LNCAP (cell line): Measurements from ENCODE around the gene CMBL.

Source experiments
- TF ChIP-seq, protein P1 (sequence below): fragments of 450-650 bp; IDR thresholded peaks from 2 replicates; pipeline ENCODE4 v1.5.1; 2017; ENCODE audit warnings: mild to moderate bottlenecking

CMBL gene

DNA sequence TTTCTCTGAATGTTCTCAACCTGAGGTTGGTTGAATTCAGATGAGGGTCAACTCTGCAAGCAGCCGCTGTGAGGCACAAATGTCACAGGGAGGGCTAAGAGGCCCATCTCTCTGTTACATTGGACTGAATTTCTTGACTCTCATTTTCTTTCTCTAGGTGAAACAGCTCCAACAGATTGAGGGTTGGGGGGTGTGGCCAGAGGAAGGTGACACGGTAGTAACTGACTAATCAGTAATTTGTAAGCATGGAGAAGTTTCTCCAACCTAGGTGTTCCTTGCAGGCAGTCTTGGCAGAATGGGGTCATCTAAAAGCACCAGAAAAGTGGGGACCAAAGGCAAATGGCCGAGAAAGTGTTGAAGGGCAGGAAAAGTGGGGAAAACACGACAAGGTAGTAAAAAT is 40.9 kb downstream of the CMBL start:
- TF ChIP-seq, protein P1, sequence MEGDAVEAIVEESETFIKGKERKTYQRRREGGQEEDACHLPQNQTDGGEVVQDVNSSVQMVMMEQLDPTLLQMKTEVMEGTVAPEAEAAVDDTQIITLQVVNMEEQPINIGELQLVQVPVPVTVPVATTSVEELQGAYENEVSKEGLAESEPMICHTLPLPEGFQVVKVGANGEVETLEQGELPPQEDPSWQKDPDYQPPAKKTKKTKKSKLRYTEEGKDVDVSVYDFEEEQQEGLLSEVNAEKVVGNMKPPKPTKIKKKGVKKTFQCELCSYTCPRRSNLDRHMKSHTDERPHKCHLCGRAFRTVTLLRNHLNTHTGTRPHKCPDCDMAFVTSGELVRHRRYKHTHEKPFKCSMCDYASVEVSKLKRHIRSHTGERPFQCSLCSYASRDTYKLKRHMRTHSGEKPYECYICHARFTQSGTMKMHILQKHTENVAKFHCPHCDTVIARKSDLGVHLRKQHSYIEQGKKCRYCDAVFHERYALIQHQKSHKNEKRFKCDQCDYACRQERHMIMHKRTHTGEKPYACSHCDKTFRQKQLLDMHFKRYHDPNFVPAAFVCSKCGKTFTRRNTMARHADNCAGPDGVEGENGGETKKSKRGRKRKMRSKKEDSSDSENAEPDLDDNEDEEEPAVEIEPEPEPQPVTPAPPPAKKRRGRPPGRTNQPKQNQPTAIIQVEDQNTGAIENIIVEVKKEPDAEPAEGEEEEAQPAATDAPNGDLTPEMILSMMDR: no peak

DNA sequence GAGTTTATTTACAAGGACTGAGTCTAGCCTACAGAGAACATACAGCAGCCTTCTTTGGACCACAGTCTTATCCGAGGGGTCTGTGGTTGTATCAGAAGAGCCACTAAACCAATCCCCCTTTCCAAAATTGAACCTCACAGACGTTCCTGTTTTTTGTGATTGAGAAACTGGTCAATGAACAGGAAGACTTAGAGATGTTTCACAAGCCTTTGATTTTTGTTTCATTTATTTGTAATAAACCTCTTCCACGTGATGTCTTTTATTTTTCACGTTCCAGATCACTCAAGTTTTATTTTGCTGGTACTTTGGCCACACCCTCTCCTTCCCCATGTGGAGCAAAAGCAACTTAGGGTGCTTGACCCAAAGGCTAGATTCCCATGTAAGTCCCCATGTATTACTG is 41.6 kb downstream of the CMBL start:
- TF ChIP-seq, protein P1: no peak

GRCh38 chr5:10265245-10266109 is 42.2 kb downstream of the CMBL start:
- TF ChIP-seq, protein P1: no peak

- TF ChIP-seq, protein P1: no peak
Measured at GRCh38 chr5:10264604-10265003, 43.1 kb downstream of the CMBL start.

DNA sequence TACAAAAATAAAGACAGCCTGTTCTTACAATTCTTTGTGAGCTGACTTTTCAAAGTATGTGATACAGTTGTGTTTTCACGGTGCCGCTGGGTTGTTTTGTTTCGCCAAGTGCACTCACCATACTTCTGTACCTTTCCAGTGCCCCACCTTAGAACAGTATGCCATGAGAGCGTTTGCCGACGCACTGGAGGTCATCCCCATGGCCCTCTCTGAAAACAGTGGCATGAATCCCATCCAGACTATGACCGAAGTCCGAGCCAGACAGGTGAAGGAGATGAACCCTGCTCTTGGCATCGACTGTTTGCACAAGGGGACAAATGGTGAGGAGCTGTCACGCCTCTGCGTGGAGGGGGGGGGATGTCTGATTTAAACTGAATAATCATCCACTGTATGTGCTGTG is 44.7 kb downstream of the CMBL start:
- TF ChIP-seq, protein P1: no peak

DNA sequence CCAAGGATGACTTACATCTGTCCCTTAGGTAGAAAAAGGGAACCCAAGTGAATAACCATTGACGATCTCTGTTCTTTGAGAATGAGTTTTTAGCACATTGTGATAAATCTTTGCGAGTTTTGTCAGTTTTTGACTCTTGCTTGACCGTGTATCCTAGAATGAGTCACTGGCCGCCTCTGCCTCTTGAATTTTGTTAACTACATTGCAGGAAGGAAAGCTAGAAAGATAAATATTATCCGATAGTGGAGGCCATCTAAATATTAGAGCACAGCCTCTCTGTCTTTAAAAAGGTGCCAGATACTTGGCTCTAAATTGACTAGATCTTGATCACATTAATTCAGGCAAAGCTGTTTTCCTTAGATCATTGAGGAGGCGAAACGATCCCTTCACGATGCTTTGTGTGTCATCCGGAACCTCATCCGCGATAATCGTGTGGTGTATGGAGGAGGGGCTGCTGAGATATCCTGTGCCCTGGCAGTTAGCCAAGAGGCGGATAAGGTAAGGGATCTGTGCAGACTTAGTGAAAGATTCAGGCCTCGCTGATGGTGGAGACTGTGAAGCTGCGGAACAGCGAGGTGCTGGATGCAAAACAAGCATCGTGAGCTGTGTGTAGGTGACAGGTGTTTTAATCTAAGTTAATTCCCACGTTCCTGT is 45.5 kb downstream of the CMBL start:
- TF ChIP-seq, protein P1: no peak

GRCh38 chr5:10261065-10261464 is 46.6 kb downstream of the CMBL start:
- TF ChIP-seq, protein P1: no peak
